ENCODE measurements around the gene PRR7.

Gene PRR7

DNA sequence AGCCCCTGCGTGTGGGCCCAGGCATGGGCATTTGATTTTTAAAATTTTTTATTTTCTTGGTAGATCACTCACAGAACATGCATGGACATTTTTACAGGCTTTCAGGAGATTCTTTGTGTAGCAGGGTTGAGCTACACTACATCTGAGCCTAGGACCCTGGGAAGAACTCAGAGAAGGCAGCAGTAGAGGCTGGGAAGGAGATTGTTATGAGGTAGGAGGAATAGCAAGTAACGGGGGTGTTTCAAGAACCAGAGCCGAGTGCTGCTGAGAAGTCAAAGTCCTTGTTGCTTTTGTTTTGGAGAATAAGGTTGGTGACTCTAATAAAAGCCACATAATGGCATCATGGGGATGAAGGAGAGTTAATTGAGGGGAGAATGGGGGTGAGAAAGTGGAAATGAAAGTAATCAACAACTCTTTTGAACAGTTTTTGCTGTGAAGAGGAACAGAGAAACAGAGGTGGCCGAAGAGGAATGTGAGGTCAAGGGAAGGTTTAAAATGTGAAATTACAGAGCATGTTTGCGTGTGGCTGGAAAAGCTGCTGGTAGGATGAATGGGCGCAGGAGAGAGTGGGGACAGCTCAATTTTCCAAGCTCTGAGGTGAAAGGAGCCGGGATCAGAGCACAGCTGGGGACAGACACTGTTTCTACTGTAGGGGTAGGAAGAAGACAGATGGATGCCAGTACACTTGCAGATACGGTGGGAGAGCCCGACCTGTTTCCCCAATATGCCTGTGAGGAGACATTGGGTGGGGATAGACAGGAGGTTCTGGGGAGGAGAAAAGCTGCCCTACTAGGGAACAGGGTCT, 55.5 kb downstream of the PRR7 start:
- no peak for DNase-seq

DNA sequence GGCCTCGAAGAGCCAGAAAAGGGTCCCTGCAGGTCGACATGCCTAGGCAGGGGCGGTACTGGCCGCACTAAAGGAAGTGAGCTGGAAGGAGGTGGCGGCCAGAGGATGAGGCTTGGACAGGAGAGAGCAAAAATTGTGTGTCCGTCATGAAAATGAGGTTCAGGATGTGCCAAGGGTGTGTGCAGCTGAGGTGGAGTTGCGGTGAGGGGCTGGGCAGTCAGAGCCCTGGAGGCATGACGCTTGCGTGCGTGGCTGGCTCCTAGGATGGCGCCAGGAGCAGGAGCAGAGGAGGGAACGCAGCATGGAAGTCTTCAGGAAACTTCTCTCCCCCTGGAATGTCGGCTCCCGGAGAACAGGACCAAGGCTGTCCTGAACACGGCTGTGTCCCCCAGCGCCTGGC, 56.3 kb downstream of the PRR7 start:
- DNase-seq = no peak

DNA sequence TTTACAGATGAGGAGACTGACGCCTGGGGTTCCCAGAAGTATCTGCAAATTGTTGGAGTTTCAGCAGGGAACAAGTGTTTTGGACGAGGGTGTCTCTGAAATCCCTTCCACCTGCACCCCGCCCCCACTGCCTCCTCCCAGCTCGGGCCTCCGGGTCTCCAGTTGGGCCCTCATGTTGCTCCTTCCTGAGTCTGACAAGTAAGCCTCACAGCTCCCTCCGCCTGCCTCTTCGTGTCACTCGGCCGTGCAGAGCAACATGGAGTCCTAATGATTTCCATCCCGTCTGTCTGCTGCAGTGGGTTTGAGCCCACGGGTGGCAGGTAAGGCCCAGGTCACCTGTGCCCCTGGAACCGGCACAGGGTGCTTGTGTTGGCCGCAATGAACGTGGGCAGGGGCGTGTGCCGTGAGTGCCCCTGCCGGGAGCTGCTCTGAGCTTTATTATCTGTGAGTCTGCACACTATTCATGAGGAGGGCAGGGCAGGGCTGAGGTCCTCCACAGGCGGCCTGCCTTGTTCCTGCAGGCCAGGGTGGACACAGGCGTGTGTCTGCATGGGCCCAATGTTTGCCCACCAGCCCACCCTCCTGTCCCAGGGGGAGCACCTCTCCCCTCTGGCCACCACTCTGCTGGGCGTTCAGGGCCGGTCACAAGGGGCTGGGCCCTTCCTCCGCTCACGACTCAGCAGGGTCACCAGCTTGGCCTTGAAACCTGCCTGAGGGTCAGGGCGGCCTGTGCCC, 56.9 kb downstream of the PRR7 start:
- DNase-seq = no peak

DNA sequence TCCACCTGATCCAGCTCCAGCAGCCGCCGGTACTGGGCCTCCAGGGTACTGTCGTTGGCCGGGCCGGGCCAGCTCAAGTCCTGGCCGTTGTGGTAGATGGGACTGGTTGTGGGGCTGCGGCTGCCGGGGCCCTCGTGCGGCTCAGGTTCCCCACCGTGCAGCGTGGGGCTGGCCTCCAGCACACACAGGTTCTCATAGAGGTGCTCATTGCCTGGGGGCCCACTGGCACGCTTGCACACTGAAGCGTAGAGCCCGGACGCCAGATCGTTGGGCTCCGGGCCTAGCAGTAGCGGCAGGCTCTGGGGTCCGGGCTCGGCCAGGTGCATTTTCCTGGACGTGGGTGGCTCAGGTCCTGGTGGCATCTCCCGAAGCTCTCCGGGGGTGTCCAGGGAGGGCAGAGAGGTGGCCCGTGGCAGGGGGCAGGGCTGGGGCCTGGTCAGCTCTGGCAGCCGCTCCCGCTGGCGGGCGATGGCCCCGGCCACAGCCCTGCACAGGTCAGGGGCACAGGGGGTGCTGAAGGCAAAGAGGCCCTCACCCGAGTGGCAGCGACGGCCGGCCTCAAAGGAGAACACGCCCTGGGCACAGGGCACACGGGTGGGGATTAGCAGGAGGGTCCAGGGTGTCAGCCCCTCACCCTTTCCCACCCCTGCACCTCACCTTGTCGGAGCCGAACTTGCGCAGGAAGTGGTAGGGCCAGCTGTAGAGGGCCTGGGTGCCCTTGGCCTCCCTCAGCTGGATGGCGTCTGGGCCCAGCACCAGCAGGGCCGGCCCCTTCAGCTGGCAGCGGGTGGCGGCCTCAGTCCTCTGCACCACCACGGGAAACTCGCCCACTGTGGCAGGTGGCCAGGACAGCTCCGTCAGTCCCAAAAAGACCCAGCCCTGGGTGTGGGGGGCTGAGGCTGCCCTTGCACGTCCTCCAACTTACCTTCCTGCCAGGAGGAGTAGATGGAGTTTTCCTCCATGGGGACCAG, 57.8 kb downstream of the PRR7 start:
- no peak for DNase-seq

DNA sequence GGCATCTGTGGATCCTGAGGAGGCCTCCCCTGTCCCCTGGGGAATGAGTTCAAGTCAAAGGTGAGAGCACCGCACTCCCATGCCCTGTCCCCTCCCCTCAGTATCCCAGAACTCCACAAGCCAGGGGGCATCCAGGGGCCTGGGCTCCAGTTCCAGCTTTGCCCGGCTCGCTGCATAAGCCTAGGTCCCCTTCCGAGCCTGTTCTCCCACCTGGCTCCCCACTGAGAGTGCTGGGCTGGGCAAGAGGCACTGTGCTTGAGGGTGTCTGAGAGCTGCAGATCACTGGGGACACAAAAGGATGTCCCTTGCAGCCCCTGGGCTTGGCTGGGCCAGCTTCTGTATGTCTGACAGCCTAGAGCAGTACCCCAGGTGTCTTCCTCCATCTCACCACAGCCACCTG, 58.5 kb downstream of the PRR7 start:
- DNase-seq = no peak

All from fibroblast of skin of right quadriceps (primary cell).